OCI-LY1 (cell line): ENCODE results near the gene RABEP1.

Source experiments
- EZH2 ChIP-seq: fragments of 200-600 bp; sonication (generic), shearing (Covaris generic); IDR thresholded peaks from 2 replicates; pipeline ENCODE4 v1.8.0; 2017; ENCODE audit warnings: borderline replicate concordance, mixed run types, mild to moderate bottlenecking, antibody characterized with exemption, low read length, moderate library complexity, mixed read lengths
- TF ChIP-seq, protein P1 (sequence below): fragments of 200-600 bp; sonication (generic), shearing (Covaris generic); IDR thresholded peaks from 2 replicates; pipeline ENCODE4 v1.5.1; 2017; ENCODE audit warnings: mild to moderate bottlenecking, antibody characterized with exemption, low read length, moderate library complexity, mixed read lengths

DNA sequence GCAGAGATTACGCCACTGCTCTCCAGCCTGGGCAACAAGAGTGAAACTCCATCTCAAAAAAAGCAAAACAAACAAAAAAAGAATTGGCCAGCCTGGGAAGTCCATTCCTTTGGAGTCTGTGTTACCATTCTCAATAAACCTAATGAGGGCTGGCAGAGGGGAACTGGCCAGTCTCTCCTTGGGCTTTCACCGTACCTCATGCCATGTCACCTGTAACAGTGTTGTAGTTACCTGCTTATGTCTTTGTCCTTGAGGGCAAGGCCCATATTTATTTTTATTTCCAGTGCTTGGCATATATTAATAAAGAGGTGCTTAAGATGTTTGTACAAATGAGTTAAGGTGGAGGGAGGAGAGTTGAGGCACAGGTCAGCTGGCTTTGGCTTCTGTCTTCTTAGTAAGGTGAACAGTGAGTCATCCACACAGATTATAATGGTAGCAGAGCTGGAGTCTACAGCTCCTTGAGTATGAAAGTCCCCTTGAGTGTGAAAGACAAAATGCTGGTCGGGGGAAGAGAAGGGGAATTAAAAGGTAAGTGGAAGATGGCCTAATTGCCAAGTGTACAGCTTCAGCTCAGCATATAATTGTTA lies 148.4 kb downstream of the RABEP1 start:
- TF ChIP-seq, protein P1, sequence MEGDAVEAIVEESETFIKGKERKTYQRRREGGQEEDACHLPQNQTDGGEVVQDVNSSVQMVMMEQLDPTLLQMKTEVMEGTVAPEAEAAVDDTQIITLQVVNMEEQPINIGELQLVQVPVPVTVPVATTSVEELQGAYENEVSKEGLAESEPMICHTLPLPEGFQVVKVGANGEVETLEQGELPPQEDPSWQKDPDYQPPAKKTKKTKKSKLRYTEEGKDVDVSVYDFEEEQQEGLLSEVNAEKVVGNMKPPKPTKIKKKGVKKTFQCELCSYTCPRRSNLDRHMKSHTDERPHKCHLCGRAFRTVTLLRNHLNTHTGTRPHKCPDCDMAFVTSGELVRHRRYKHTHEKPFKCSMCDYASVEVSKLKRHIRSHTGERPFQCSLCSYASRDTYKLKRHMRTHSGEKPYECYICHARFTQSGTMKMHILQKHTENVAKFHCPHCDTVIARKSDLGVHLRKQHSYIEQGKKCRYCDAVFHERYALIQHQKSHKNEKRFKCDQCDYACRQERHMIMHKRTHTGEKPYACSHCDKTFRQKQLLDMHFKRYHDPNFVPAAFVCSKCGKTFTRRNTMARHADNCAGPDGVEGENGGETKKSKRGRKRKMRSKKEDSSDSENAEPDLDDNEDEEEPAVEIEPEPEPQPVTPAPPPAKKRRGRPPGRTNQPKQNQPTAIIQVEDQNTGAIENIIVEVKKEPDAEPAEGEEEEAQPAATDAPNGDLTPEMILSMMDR = no peak
- TF ChIP-seq EZH2 = no peak
